OCI-M1 (cell line): ENCODE results near the gene KIF3A.

Experiments
- DNase-seq: peaks from one replicate; lab custom pipeline; 2025; lab: John Stamatoyannopoulos, UW

Gene KIF3A

GRCh38 chr5:132753135-132753987, 16.0 kb upstream of the KIF3A start:
- DNase-seq, result peak; percentile 8

- DNase-seq, result no peak
These were observed 15.3 kb upstream of the KIF3A start for GRCh38 chr5:132752581-132753125.

GRCh38 chr5:132751971-132752580, 14.7 kb upstream of the KIF3A start:
- no peak for DNase-seq

- no peak for DNase-seq
These were observed 14.1 kb upstream of the KIF3A start for GRCh38 chr5:132751444-132751843.

GRCh38 chr5:132750471-132751230, 13.3 kb upstream of the KIF3A start:
- DNase-seq, result no peak

- no peak for DNase-seq
These were observed 12.2 kb upstream of the KIF3A start for GRCh38 chr5:132749506-132749905.

GRCh38 chr5:132748522-132749000, 11.2 kb upstream of the KIF3A start:
- no peak for DNase-seq

- DNase-seq, result no peak
These were observed 10.5 kb upstream of the KIF3A start for GRCh38 chr5:132747616-132748440.

GRCh38 chr5:132746954-132747615, 9.7 kb upstream of the KIF3A start, which contains the start of gene CCNI2:
CCNI2 (plus strand) TSS chr5:132747426; CDS start chr5:132747496, 70 bp downstream.
- no peak for DNase-seq

GRCh38 chr5:132746592-132746953, 9.2 kb upstream of the KIF3A start:
- DNase-seq, result no peak

GRCh38 chr5:132744659-132745058, 7.3 kb upstream of the KIF3A start:
- DNase-seq, result no peak

GRCh38 chr5:132742626-132743025, 5.3 kb upstream of the KIF3A start:
- no peak for DNase-seq

GRCh38 chr5:132742158-132742557, 4.8 kb upstream of the KIF3A start:
- DNase-seq, result no peak

- DNase-seq, result no peak
These were observed 1.9 kb upstream of the KIF3A start for GRCh38 chr5:132739232-132739631.

GRCh38 chr5:132737982-132738681, 786 bp upstream of the KIF3A start:
- DNase-seq, result peak; percentile 26

GRCh38 chr5:132734687-132735086, 2.7 kb downstream of the KIF3A start:
- DNase-seq, result no peak

- no peak for DNase-seq
These were observed 3.7 kb downstream of the KIF3A start for GRCh38 chr5:132733499-132734148.

- no peak for DNase-seq
These were observed 7.5 kb downstream of the KIF3A start for GRCh38 chr5:132729896-132730295.

- no peak for DNase-seq
These were observed 11.6 kb downstream of the KIF3A start for GRCh38 chr5:132725745-132726144.
